ENCODE results near the gene MAPK9.

Gene MAPK9

DNA sequence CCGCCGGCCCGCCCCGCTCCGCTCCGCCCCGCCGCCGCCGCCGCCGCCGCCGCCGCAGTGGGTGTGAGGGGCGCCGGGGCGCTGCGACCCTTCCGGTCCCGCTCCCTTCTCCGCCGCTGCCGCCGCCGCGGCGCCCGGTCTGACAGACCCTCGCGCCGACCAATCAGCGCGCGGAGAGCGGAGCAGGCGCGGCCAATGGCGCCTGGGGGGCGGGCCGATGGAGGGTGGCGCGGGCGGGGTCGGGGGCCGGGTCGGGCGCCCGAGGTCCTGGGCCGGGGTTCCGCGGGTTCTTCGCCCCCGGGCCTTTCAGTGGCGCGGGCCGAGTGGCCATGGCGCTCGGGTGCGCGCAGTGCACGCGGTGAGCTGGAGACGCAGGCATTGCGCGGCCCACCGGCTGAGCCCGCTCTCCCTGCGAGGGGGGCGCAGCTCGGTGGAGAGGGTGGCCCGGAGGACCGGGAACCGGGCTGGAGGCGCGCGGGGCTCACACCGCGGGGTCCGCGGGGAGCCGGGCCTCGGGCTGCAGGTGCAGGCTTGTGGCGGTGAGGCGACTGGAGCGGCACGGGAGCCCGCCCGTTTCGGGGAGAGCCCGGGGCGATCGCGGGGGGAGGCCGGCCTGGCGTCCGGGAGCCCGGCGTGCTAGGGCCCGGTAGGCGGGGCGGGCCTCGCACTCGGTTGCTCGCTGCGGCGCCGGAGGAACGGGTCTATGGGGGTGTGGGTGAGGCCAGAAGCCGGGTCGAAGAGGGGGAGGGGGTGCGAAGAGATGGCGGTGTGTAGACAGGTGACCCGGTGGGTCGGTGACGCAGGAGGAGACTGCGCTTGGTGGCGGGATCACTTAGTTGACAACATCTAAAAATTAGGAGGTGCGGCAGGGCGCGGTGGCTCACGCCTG, at the start of gene MAPK9:
TSS of gene MAPK9 (minus strand) at position 141 of the 889 bp plus-strand sequence. CDS start 11,522 bp downstream, outside the sequence.
- DNase-seq = peak; percentile 53

- no peak for DNase-seq
Measured at GRCh38 chr5:180341595-180341994, 49.7 kb upstream of the MAPK9 start.

- no peak for DNase-seq
Measured at GRCh38 chr5:180340856-180341255, 49.0 kb upstream of the MAPK9 start.

DNA sequence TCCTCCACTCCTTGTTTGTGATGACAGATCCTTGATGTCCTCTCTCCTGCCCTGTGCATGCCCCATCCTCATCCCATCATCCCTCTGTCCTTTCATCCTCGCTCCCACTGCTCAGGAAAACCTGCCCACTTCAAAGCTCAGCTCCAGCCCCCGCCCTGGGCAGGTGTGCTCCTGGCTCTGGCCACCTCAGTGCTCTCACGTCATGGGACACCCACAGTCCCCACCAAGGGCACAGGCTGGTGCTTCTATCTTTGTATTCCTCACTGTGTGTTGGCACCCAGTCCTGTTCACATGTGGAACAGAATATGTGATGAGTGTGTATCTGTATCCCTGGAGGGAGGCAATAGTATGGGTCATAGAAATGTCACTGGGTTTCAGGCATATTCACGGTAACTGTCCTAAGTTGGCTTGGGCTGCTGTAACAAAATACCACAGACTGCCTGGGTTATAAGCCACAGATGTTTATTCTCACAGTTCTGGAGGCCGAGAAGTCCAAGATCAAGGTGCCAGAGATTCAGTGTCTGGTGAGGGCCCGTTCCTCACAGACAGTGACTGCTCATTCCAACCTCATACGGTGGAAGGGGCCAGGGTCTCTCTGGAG, 47.8 kb upstream of the MAPK9 start:
- no peak for DNase-seq

DNA sequence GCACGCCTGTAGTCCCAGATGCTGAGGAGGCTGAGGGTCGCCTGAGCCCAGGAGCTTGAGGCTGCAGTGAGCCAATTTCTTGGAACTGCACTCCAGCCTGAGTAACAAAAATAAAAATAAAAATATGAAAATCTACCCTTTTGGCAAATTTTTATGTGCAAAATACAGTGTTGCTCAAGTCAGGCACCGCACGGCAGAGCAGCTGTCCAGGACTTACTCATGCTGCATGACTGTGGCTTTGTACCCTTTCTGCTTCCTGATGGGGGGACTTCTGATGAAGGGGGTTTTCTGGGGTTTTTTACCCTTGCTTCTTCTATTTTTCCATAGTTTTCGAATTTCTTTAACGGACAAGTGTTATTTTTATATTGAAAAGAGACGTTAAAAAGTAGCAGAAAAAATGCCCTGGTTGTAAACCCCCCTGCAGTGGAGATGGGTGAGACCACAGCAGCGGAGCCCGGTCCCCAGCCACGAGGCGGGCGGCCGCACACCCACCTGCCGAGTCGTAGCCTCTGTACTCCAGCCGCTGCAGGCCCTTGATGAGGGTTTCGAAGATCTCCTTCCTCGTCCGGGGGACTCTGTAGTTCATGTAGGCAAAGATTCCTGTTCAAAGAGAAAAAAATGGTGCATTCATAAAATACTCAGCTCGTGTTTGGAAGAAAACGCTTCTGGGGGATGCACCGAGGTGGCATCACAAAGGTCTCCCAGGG, 46.3 kb upstream of the MAPK9 start:
- DNase-seq = no peak

DNA sequence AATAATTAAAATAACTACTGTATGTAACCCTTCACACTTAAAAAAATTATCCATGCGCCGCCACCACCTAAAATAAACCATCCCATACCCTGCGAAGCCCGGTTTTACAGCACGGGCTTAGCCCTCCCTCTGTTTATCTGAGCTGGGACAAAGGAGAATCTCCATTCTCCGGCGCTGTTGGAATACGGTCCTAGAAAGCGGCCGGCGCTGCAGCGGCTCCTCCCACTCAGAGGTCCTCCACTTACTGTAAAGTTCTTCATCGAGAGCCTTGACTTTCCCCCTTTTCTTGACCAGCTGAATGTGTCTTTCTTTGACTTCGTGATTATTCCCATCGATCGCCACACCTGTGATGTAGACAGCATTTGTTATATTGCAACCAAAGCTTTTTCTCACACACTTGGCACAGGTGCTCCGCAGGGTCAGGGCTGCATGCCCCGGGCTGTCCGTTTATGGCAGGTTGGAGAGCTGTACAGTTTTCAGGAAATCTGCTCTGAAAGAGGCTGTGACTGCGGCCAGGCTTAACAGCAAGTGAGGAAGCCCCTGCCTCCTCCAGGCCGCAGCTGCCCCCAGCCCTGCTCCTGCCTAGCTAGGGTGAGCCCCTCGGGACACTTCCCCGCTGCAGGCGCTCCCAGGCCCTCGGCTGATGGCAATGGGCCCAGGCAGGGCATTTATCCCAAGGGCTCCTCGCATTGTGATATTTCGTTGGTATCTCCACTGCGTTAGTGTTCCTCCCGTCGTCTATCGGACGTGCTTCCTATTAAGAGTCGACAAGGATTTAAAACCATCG, 44.5 kb upstream of the MAPK9 start:
- no peak for DNase-seq

GRCh38 chr5:180335614-180336233, 43.8 kb upstream of the MAPK9 start:
- DNase-seq = no peak

DNA sequence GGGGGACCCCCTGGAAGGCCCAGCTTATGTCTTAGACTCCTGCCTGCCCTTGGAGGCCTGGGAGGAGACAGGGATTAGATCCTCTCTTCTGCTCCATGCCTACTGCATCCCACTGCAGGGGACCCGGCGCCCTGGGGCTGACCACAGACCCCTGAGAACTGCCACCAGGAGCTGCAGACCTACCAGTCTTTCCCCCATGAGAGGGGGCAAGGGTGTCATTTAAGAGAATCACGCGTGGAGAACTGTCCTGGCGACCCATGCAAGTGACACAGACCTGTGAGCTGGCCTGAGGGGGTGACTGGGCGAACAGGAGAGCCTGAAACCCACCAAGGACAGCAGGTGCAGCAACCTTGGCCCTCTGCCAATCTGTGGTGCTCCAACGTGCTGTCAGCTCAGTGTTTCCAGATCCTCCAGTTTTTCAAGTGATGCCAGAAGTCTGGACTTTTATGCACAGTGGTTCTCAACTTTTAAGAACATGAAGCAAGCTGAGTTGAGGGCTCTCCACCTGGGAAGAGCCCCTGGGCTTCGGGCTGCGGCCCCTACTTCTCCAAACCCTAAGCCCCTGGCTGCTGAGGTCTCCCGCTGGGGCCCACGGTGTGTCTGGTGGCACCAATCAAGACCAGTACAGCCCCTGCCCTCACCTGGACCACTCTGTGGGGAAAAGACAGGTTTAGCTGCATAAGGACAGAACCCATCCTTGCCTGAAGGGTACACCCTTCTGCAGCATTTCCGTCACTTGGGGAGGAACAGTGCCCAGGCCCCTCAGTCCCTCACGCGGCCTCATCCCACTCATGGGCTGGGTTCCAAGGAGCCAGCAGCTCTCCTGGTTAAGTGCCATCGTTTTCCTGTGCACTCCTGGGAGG, 43.1 kb upstream of the MAPK9 start:
- no peak for DNase-seq

GRCh38 chr5:180334176-180334575, 42.3 kb upstream of the MAPK9 start:
- no peak for DNase-seq

DNA sequence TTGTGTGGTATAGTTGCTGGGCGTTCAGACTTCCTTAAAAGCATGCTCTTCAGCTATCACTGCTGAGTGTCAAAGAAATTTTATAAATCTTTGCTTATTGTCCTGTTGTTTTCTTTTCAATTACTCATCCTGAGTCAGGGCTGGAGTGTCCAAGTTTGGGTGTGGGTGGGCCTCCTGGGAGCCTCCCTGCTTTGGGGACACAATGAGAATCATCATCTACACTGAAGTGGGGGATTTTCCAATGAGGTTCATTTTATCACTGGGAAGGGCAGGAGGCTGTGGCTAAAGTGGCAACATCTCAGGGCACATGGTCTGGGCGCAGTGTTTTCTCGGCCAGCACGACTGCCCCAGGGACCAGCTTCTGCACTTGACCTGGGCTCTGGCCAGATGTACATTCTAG, 41.8 kb upstream of the MAPK9 start:
- no peak for DNase-seq

- no peak for DNase-seq
Measured at GRCh38 chr5:180332861-180333260, 41.0 kb upstream of the MAPK9 start.

DNA sequence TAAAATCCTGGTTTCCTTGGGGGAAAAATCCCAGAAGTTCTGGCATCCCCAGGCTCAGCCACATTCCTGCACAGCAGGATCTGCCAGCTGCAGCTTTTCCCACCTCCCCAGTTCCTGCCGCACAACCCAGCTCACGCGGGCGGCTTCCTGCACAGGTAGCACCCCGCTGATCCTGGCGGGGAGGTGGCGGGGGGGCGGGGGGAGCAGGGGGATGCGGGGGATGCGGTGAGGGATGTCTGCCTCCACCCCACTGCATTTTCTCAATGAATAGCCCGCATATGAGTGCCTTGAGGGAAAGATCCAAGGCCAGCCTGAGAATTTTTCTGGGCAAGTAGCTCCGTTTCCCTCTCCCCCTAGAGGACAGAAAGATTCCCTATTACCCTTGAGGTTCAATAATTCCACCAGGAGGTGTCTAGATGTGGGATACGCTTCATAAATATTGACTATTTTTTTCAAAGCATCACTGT, 40.2 kb upstream of the MAPK9 start:
- no peak for DNase-seq

DNA sequence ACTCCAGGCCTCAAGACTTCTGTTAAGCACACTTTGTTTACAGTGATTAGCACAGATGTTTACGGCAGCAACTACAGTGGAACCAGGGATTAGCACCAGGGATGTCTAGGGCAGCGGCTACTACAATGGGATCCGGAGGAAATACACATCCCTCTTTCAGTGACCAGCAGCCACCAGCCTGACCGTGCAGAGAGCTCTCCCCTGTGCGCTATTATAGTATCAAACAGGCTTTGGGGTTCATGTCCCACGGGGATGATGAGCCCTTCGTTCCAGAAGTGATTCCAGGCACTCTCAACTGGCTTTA, 39.7 kb upstream of the MAPK9 start:
- DNase-seq = no peak

GRCh38 chr5:180330810-180331646, 39.1 kb upstream of the MAPK9 start:
- DNase-seq = no peak

DNA sequence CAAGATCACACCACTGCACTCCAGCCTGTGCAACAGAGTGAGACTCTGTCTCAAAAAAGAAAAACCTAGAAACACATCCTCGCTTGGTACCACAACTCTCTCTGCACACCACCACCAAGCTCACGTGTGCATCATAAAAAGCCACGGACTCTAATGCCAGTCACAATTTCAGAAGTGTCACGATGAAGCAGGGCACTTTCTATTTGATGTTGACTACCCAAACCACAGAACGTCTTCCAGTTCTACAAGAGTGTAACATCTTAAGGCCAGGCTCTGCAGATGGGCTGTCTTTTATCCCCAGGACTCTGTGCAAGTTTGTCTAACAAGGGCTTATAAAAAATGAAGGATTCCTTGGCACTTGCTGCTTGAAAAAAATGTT, 38.4 kb upstream of the MAPK9 start:
- DNase-seq = no peak

DNA sequence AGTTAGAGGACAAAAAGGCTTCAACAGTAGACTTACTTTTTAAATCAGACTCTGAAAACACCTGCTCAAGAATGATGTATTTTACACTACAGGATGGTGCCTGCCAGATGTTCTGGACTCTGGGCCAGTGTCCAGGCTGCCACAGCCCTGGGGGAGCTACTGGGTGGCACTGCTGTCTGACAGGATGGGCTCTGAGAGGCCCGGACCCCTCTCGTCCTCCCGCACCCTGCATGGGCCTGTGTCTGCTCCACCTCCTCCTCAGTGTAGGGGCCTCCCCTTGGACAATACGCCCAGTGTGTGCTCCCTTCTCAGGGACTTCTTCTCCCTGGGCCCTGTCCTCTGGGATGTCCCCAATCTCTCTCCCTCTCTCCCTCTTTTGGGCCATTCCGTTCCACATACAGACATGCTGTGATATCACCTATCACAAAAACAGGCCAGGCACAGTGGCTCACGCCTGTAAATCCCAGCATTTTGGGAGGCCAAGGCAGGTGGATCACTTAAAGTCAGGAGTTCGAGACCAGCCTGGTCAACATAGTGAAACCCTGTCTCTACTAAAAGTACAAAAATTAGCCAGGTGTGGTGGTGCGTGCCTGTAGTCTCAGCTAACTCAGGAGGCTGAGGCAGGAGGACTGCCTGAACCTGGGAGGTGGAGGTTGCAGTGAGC, 37.9 kb upstream of the MAPK9 start:
- no peak for DNase-seq

- no peak for DNase-seq
Measured at GRCh38 chr5:180329138-180329435, 37.2 kb upstream of the MAPK9 start.

- peak; percentile 34 for DNase-seq
Measured at GRCh38 chr5:180328296-180329137, 36.6 kb upstream of the MAPK9 start.

GRCh38 chr5:180326989-180327565, 35.2 kb upstream of the MAPK9 start:
- DNase-seq = no peak

All from NCI-H446 treated with DMSO at 0.1 percent for 48 hours (cell line).